Tibial artery (tissue), 4 donors: Measurements from ENCODE around the gene UGT1A9.

Experiments used
- DNase-seq, 2 donors: peaks; one replicate each; pipeline ENCODE4 v3.0.0-alpha.2; 2019
- H3K27ac ChIP-seq, 2 donors: fragments of 200-600 bp; sonication (generic) in 1 of 2; 1 replicate in 1 of 2; 2 replicates in 1 of 2; pipeline ENCODE4 v1.5.1; 2018 to 2019; ENCODE audit warnings: mild to moderate bottlenecking in 1 of 2
- H3K27me3 ChIP-seq, 2 donors: fragments of 200-600 bp; sonication (generic) in 1 of 2; one replicate each; pipeline versions ENCODE4 v1.5.1 to v1.6.0; 2016 to 2019
- H3K36me3 ChIP-seq, 3 donors: fragments of 200-600 bp; sonication (generic) in 2 of 3; one replicate each; pipeline ENCODE4 v1.5.1; 2016 to 2019; ENCODE audit warnings: mild to moderate bottlenecking in 2 of 3
- H3K4me1 ChIP-seq, 4 donors: fragments of 200-600 bp; sonication (generic) in 2 of 4; 1 replicate in 3 of 4; 2 replicates in 1 of 4; pipeline ENCODE4 v1.5.1; 2016 to 2019
- H3K4me3 ChIP-seq, 2 donors: fragments of 200-600 bp; sonication (generic) in 1 of 2; 1 replicate in 1 of 2; 2 replicates in 1 of 2; pipeline ENCODE4 v1.5.1; 2018 to 2019; ENCODE audit warnings: mild to moderate bottlenecking in 2 of 2
- H3K9me3 ChIP-seq, 3 donors: fragments of 200-600 bp; sonication (generic) in 1 of 3; one replicate each; pipeline ENCODE4 v1.5.1; 2016 to 2019
- CTCF ChIP-seq, 2 experiments: fragments of 200-600 bp in 1 of 2; fragments of 450-650 bp in 1 of 2; IDR thresholded peaks; one replicate each; pipeline ENCODE4 v1.5.1; 2017 to 2019; ENCODE audit warnings: antibody characterized with exemption in 2 of 2, mild to moderate bottlenecking in 1 of 2, moderate library complexity in 1 of 2
- intact Hi-C: fragments of 100-400 bp; cut with DNase I; formaldehyde crosslinking; loops from one replicate; pipeline ENCODE4 v1.15.0; 2023; ENCODE audit warnings: low total_unique reads

UGT1A9 gene

GRCh38 chr2:233792720-233793119, 121.0 kb downstream of the UGT1A9 start:
- Histone ChIP-seq H3K4me3 (no peak overlapping the region), H3K27ac (no peak overlapping the region), H3K9me3 (no peaks in the 10 kb centered on the region), H3K36me3 (no peaks in the 10 kb centered on the region), H3K4me1 (no peaks in the 10 kb centered on the region), H3K27me3 (no peaks in the 10 kb centered on the region)
- DNase-seq = no peak
- intact Hi-C loops = no loop called here
- no peak for TF ChIP-seq CTCF (IDR thresholded peaks at IDR 0.05)

GRCh38 chr2:233793465-233794127, 121.9 kb downstream of the UGT1A9 start:
- Histone ChIP-seq H3K4me1 (no peaks in the 10 kb centered on the region), H3K36me3 (no peaks in the 10 kb centered on the region), H3K9me3 (no peaks in the 10 kb centered on the region), H3K4me3 (no peak overlapping the region), H3K27me3 (no peaks in the 10 kb centered on the region), H3K27ac (no peak overlapping the region)
- no peak for DNase-seq
- intact Hi-C loops = no loop called here
- TF ChIP-seq CTCF (IDR thresholded peaks at IDR 0.05) = no peak

GRCh38 chr2:233794128-233794658, 122.5 kb downstream of the UGT1A9 start:
- Histone ChIP-seq H3K4me3 (no peak overlapping the region), H3K36me3 (no peaks in the 10 kb centered on the region), H3K9me3 (no peaks in the 10 kb centered on the region), H3K4me1 (no peaks in the 10 kb centered on the region), H3K27ac (no peak overlapping the region), H3K27me3 (no peaks in the 10 kb centered on the region)
- DNase-seq = peak in 1 of 2 donors; percentile 50
- intact Hi-C loops = no loop called here
- TF ChIP-seq CTCF (IDR thresholded peaks at IDR 0.05) = no peak

GRCh38 chr2:233795735-233796171, 124.1 kb downstream of the UGT1A9 start:
- no peaks in the 10 kb centered on the region for H3K27me3 ChIP-seq
- H3K27ac ChIP-seq = no peak overlapping the region
- DNase-seq = peak in 1 of 2 donors; percentile 42
- TF ChIP-seq CTCF (IDR thresholded peaks at IDR 0.05) = no peak
- no peak overlapping the region for H3K4me3 ChIP-seq
- H3K4me1 ChIP-seq = no peaks in the 10 kb centered on the region
- no peaks in the 10 kb centered on the region for H3K9me3 ChIP-seq
- no peaks in the 10 kb centered on the region for H3K36me3 ChIP-seq
- intact Hi-C loops = no loop called here

- H3K27me3 ChIP-seq = no peaks in the 10 kb centered on the region
- intact Hi-C loops = no loop called here
- H3K4me1 ChIP-seq = no peaks in the 10 kb centered on the region
- H3K36me3 ChIP-seq = no peaks in the 10 kb centered on the region
- no peak for TF ChIP-seq CTCF (IDR thresholded peaks at IDR 0.05)
- H3K27ac ChIP-seq = no peak overlapping the region
- no peak for DNase-seq
- no peaks in the 10 kb centered on the region for H3K9me3 ChIP-seq
- H3K4me3 ChIP-seq = no peak overlapping the region
Measured at GRCh38 chr2:233796254-233796653, 124.6 kb downstream of the UGT1A9 start.
